HG02623 (cell line): ENCODE measurements around the gene TBX4.

ENCODE experiments used
- ATAC-seq: cut with Tn5 transposase; IDR thresholded peaks from one replicate; pipeline ENCODE4 v1.9.1; 2021; ENCODE audit warnings: moderate library complexity; ENCODE audit not compliant: unreplicated experiment

TBX4 gene

DNA sequence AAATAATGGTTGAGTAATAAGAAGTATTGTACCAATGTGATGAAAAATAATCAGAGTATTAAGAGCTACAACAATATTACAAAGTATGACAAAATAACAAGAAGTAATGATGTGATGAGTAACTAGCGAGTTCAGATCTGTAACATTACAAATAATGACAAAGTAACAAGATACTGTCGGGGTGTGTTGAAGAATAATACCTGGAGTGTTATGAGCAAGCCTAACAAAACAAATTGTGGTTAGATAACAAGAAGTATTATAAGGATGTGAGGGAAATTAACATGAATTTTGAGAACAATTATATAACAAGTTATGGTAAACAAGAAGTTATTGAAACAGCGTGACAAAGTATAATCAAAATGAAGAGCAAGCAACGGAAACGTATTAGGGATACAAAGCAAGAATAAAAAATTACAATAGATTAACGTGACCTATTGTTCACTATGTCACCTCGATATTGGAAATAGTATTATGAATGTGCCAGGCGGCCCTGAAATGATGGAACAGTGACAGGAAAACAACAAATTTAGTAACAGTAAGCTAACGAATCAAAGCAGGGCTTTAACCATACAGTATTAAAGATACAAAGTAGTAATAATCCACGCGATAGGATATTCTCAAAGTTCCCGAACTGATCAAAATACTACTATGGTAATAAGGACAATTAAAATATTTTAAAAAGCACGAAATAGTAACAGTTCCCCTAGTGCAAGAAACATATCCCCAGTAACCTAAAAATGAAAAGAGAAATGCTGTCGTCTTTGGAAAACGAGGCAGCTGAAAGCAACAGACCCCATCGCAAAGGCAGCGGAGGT lies 1.6 kb downstream of the TBX4 start:
- no peak for ATAC-seq

- no peak for ATAC-seq
Observed at GRCh38 chr17:61454381-61455323, 2.4 kb downstream of the TBX4 start.

- ATAC-seq: no peak
Observed at GRCh38 chr17:61455324-61456060, 3.3 kb downstream of the TBX4 start.

DNA sequence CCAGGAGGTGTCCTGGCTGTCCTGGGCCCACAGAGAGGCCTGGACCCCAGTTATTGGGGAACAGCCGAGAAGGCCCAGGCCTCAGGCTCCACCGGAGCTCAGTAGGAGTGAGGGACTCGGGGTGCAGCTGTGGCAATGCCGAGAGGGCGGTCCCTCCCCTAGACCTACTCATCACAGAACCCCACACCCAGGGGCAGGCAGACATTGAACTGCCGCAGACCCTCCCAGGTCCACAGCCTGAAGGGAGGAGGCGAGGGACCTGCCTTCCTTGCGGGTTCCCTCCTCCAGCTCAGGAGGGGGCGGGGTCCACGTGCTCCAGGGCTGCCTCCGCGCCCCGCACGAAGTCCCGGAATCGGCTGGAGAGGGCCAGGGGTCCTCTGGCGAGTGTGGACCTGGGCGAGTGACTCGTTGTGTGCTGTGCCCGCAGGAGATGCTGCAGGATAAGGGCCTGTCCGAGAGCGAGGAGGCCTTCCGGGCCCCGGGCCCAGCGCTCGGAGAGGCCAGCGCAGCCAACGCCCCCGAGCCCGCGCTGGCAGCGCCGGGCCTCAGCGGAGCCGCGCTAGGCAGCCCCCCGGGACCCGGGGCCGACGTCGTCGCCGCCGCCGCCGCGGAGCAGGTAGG lies 3.9 kb downstream of the TBX4 start:
- ATAC-seq: no peak

- no peak for ATAC-seq
Observed at GRCh38 chr17:61456688-61457225, 4.5 kb downstream of the TBX4 start.

DNA sequence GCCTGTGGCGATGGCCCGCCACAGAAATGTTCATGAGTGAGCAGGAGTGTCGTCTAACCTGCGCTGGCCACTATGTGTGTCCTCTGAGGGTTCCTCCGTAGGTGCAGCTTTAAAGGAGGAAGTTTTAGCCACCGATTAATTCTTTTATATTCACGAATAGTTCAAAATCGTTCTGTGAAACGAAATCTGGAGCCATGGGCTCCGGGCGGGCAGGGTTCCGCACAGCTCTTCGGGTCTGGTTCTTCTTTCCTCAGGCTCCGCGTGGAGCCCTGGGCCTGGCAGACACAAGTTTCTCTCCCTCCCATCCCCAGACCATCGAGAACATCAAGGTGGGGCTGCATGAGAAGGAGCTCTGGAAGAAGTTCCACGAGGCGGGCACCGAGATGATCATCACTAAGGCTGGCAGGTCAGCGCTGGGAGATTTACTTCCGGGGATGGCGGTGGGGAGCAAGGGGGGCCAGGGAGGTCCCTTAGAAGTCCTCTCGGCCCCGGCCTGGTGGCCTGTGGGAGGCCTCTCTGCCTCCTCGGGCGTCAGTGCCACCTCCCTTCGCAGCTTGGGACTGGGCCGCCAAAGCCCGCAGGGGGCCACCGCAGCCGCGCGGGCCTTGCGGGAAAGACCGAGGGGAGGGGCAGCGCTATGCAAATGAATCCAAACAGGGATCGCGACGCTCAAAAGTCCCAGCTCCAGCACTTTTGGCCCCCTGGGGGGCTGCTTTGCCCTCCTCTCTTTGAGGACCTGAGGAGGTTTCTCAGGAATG lies 5.2 kb downstream of the TBX4 start:
- ATAC-seq: no peak

- no peak for ATAC-seq
Observed at GRCh38 chr17:61458000-61458399, 5.8 kb downstream of the TBX4 start.

- no peak for ATAC-seq
Observed at GRCh38 chr17:61458421-61459141, 6.4 kb downstream of the TBX4 start.

GRCh38 chr17:61459142-61459809 lies 7.1 kb downstream of the TBX4 start:
- no peak for ATAC-seq

DNA sequence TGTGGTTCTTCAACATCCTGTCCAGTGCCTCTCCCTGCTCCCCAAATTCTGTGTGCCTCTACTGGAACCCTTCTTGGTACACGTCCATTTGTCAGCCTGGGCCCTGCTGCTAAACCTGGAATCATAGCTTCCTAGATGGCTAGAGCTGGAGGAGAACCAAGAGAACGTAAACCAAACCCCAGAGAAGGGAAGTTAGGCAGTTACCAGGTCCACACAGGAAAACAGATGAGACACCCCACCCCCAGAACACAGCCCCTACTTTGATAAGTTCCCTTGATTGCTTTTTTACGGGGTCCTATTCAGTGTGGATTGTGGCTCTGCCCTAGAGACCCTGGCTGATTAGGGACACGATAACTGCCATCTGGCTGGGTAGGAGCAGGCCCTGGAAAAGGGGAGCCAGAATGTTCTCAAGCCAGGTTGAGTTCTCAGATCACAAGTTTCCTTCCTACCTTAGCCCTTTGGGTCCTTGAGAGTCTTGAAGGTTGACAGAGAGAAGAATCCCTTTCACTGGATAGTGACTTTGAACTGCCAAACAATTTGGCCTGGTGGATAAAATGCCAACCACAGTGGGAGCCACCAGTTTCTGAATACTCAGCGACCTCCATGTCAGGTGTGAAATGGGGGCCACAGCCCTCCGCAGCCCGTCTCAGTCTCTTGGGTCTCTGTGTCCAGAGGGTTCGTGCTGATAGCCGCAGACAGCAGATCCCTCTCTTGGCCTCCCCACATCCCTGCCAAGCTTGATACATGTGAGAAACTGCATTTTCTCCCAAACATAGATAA lies 7.9 kb downstream of the TBX4 start:
- no peak for ATAC-seq

GRCh38 chr17:61460796-61461585 lies 8.8 kb downstream of the TBX4 start:
- ATAC-seq: no peak

DNA sequence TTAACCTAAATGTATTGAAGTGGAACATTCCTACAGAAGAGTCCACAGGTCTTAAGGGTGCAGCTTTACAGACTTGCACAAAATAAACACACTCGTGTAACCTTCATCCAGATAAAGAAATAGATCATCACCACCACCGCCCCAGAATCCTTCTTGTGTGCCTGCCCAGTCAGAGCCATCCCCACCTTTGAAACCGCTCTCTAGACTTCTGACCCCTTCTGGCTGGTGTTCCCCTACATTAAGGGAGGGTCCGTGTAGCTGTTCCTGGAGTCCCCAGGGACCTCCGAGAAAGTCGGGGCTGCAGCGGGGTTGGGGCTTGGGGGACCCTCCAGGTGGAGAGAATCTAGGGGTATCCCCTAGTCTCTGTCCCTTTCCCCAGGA lies 9.4 kb downstream of the TBX4 start:
- no peak for ATAC-seq

DNA sequence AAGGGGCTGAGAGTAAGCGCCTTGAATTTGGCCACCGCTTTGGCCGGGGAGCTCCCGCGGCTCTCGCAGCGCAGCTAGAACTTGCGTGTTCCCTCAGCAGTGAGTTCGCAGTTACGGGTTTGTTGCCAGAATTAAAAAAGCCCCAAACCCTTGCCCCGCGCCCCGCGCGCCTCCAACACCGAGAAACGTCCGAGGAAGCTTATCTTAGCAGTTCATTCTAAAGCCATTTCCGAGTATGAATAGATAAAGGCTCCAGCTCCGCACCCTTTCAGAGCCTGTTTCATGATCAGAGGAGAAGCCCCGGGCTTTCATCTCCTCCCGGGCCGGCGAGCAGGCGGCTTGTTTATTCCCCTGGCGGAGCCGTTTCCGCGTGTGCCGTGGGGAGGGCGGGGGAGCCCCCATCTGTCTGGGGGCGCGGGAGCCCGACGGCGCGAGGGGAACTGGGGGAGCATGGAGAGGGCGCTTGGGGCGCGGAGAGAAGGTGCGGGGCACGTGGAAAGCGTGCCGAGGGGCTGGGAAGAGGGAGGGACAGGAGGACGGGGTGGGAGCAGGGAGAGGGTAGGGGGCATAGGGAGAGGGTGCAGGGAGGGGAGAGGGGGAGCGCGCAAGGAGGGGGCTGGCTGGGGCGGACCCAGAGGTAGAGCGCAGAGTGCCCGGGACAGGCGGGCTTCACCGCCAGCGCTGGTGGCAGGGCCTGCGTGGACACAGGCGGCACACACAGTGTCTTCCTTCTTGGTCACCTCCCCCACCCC lies 9.9 kb downstream of the TBX4 start:
- ATAC-seq: no peak

GRCh38 chr17:61462719-61463315 lies 10.6 kb downstream of the TBX4 start:
- no peak for ATAC-seq

- ATAC-seq: no peak
Observed at GRCh38 chr17:61463316-61464129, 11.3 kb downstream of the TBX4 start.
